CD14-positive monocyte (primary cell): ENCODE measurements around the gene ASTN2. TPM values are rescaled to one million over a fixed set of nuclear protein-coding genes. Genes with fewer than 3 reads are reported as not detected.

Experiments used
- DNase-seq, 3 donors: peaks; one replicate each; pipeline ENCODE4 v3.0.0-alpha.2; 2011 to 2022
- H2AFZ ChIP-seq: 2 replicates; pipeline ENCODE4 v1.6.0; 2012; ENCODE audit warnings: mild to moderate bottlenecking, low read depth, low read length, inconsistent platforms; ENCODE audit not compliant: insufficient read depth, poor library complexity, severe bottlenecking
- H3K27ac ChIP-seq, 2 donors: 1 replicate in 1 of 2; 2 replicates in 1 of 2; pipeline ENCODE4 v1.5.1; 2012 to 2013; ENCODE audit warnings: low read length in 2 of 2, control low read depth in 1 of 2, inconsistent platforms in 1 of 2, low read depth in 1 of 2, mild to moderate bottlenecking in 1 of 2
- H3K27me3 ChIP-seq, 2 donors: one replicate each; pipeline versions ENCODE4 v1.6.0 to v1.6.1; 2011 to 2013; ENCODE audit warnings: low read length in 2 of 2; ENCODE audit not compliant: control insufficient read depth in 2 of 2, insufficient read depth in 2 of 2
- H3K36me3 ChIP-seq, 2 donors: replicated peaks in 1 of 2; 1 replicate in 1 of 2; 2 replicates in 1 of 2; pipeline versions ENCODE4 v1.5.1 to v1.6.1; 2012 to 2013; ENCODE audit warnings: low read length in 2 of 2, control low read depth in 1 of 2, inconsistent platforms in 1 of 2, mild to moderate bottlenecking in 1 of 2; ENCODE audit not compliant: insufficient read depth in 2 of 2, control insufficient read depth in 1 of 2
- H3K4me1 ChIP-seq, 2 donors: 1 replicate in 1 of 2; 2 replicates in 1 of 2; pipeline versions ENCODE4 v1.5.1 to v1.6.1; 2012 to 2013; ENCODE audit warnings: low read length in 2 of 2, control low read depth in 1 of 2, inconsistent platforms in 1 of 2, mild to moderate bottlenecking in 1 of 2, moderate library complexity in 1 of 2; ENCODE audit not compliant: insufficient read depth in 2 of 2, control insufficient read depth in 1 of 2
- H3K4me2 ChIP-seq: replicated peaks from 2 replicates; pipeline ENCODE3; 2012; ENCODE audit warnings: low read length, moderate library complexity, mild to moderate bottlenecking; ENCODE audit not compliant: poor library complexity, severe bottlenecking; ENCODE audit errors: extremely low read depth
- H3K4me3 ChIP-seq, 3 experiments: fragments of 200-600 bp in 1 of 3; sonication (generic) in 1 of 3; replicated peaks in 1 of 3; 1 replicate in 2 of 3; 2 replicates in 1 of 3; pipeline ENCODE4 v1.5.1; 2011 to 2013; ENCODE audit warnings: low read length in 3 of 3, mild to moderate bottlenecking in 3 of 3, control low read depth in 2 of 3, low read depth in 2 of 3, inconsistent platforms in 1 of 3, moderate library complexity in 1 of 3
- H3K79me2 ChIP-seq: 2 replicates; pipeline ENCODE4 v1.6.0; 2012; ENCODE audit warnings: mild to moderate bottlenecking, control low read depth, inconsistent platforms, low read length, moderate library complexity; ENCODE audit not compliant: insufficient read depth
- H3K9ac ChIP-seq: 2 replicates; pipeline ENCODE4 v1.6.0; 2017; ENCODE audit warnings: low read length, mild to moderate bottlenecking; ENCODE audit not compliant: insufficient read depth, poor library complexity, severe bottlenecking
- H3K9me3 ChIP-seq, 2 donors: replicated peaks in 1 of 2; 1 replicate in 1 of 2; 2 replicates in 1 of 2; pipeline versions ENCODE4 v1.5.1 to v1.6.1; 2012 to 2013; ENCODE audit warnings: low read length in 2 of 2, control low read depth in 1 of 2; ENCODE audit not compliant: control insufficient read depth in 1 of 2, insufficient read depth in 1 of 2
- H4K20me1 ChIP-seq: 2 replicates; pipeline ENCODE4 v1.6.0; 2012; ENCODE audit warnings: mild to moderate bottlenecking, low read length, control low read depth, moderate library complexity; ENCODE audit not compliant: insufficient read depth
- H3K27ac Mint-ChIP-seq, 7 donors: one replicate each; pipeline ENCODE4 v1.8.0; 2020; ENCODE audit warnings: mild to moderate bottlenecking in 7 of 7, mixed read lengths in 7 of 7, moderate library complexity in 6 of 7, inconsistent platforms in 2 of 7
- H3K27me3 Mint-ChIP-seq, 3 donors: one replicate each; pipeline ENCODE4 v1.8.0; 2021 to 2022; ENCODE audit warnings: low read depth in 3 of 3, mild to moderate bottlenecking in 3 of 3, mixed read lengths in 3 of 3, moderate library complexity in 3 of 3, inconsistent platforms in 1 of 3
- H3K36me3 Mint-ChIP-seq, 2 donors: one replicate each; pipeline ENCODE4 v1.8.0; 2020; ENCODE audit warnings: mixed read lengths in 2 of 2, inconsistent platforms in 1 of 2, mild to moderate bottlenecking in 1 of 2
- H3K4me1 Mint-ChIP-seq: one replicate; pipeline ENCODE4 v1.8.0; 2020; ENCODE audit warnings: mild to moderate bottlenecking, mixed read lengths
- H3K4me3 Mint-ChIP-seq, 2 donors: one replicate each; pipeline ENCODE4 v1.8.0; 2020; ENCODE audit warnings: mild to moderate bottlenecking in 2 of 2, mixed read lengths in 2 of 2, moderate library complexity in 1 of 2
- H3K9me3 Mint-ChIP-seq, 7 donors: one replicate each; pipeline ENCODE4 v1.8.0; 2020 to 2022; ENCODE audit warnings: mixed read lengths in 7 of 7, mild to moderate bottlenecking in 6 of 7, moderate library complexity in 6 of 7, inconsistent platforms in 2 of 7
- WGBS: methylation state at CpG from one replicate; pipeline ENCODE4 v1.1.5; 2013; ENCODE audit warnings: missing lambda C conversion rate; ENCODE audit not compliant: insufficient coverage; 5-methylcytosine and 5-hydroxymethylcytosine counted together
- intact Hi-C, 2 donors: fragments of 100-400 bp; cut with micrococcal nuclease; formaldehyde crosslinking; loops; one replicate each; pipeline versions ENCODE4 v1.15.0 to v1.15.1; 2023
- polyA plus RNA-seq, 3 donors: library from polyadenylated mRNA; depleted of rRNA in 1 of 3; unstranded in 2 of 3; stranded (reverse) in 1 of 3; fragments of 300-500 nt in 2 of 3; fragments of >200 nt in 1 of 3; fragmentation: Illumina TruSeq in 2 of 3; gene quantifications; 1 replicate in 2 of 3; 2 replicates in 1 of 3; pipeline ENCODE4 v1.2.3, GENCODE V29; 2012 to 2021
- TF ChIP-seq, protein P1 (sequence below): fragments of 200-600 bp; IDR thresholded peaks from one replicate; pipeline ENCODE4 v1.8.0; 2022; ENCODE audit warnings: antibody characterized with exemption, mild to moderate bottlenecking

The ASTN2 gene
- polyA plus RNA-seq, 3 donors, result not detected

DNA sequence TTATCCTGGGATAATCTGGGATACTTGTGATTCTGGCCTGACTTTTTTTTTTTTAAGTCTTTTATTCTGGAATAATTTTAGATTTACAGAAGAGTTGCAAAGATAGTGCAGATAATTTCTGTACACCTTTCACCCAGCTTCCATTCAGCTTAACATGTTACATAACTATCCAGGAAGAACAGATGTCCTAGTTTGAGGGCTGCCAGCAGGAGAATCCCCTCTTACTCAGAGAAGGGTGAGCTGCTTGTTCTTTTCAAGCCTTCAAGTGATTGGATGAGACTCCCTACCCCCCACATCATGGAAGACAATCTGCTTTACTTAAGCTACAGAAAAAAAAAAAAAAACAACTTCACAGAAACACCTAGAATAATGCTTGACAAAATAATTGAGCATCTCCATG, 473.6 kb downstream of the ASTN2 start:
- Mint-ChIP-seq H3K9me3 (peaks cover 0 to 6% (median 0%) of the 10 kb centered on the region in 7 donors), H3K36me3 (no peaks in the 10 kb centered on the region), H3K27me3 (peaks cover 0 to 1% (median 1%) of the 10 kb centered on the region in 3 donors), H3K4me1 (peaks cover 37% of the 10 kb centered on the region), H3K27ac (no peak overlapping the region), H3K4me3 (no peak overlapping the region)
- H3K9ac ChIP-seq, result no peak overlapping the region
- no peak for DNase-seq
- H4K20me1 ChIP-seq, result no peaks in the 10 kb centered on the region
- no peaks in the 10 kb centered on the region for H3K79me2 ChIP-seq
- no peak overlapping the region for H3K27ac ChIP-seq
- intact Hi-C loops, result no loop called here
- H2AFZ ChIP-seq, result no peak overlapping the region
- TF ChIP-seq, protein P1, sequence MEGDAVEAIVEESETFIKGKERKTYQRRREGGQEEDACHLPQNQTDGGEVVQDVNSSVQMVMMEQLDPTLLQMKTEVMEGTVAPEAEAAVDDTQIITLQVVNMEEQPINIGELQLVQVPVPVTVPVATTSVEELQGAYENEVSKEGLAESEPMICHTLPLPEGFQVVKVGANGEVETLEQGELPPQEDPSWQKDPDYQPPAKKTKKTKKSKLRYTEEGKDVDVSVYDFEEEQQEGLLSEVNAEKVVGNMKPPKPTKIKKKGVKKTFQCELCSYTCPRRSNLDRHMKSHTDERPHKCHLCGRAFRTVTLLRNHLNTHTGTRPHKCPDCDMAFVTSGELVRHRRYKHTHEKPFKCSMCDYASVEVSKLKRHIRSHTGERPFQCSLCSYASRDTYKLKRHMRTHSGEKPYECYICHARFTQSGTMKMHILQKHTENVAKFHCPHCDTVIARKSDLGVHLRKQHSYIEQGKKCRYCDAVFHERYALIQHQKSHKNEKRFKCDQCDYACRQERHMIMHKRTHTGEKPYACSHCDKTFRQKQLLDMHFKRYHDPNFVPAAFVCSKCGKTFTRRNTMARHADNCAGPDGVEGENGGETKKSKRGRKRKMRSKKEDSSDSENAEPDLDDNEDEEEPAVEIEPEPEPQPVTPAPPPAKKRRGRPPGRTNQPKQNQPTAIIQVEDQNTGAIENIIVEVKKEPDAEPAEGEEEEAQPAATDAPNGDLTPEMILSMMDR, result no peak
- H3K4me3 ChIP-seq, result no peak overlapping the region
- no peaks in the 10 kb centered on the region for H3K27me3 ChIP-seq
- no peaks in the 10 kb centered on the region for H3K9me3 ChIP-seq
- no peak overlapping the region for H3K4me2 ChIP-seq
- H3K4me1 ChIP-seq, result peaks cover 20 to 34% of the 10 kb centered on the region in 2 donors
- H3K36me3 ChIP-seq, result no peaks in the 10 kb centered on the region

DNA sequence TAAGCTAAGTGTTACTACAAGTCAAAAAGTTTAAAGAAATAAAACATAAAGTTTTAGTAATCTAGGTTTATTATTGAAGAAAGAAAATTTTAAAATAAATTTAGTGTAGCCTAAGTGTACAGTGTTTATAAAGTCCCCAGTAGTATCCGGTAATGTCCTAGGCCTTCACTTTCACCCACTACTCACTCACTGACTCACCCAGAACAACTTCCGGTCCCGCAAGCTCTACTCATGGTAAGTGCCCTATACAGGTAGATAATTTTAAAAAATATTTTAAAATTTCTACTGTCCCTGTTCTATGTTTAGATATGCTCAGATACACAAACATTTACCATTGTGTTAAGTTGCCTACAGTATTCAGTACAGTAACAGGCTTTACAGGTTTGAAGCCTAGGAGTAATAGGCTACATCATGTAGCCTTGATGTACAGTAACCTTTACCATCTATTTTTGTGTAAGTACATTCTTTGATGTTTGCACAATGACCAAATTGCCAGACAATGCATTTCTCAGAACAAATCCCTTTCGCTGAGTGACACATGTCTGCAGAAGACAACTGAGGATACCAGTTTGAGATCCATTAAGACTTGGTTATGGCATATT, 474.1 kb downstream of the ASTN2 start:
- no peaks in the 10 kb centered on the region for H3K27me3 ChIP-seq
- intact Hi-C loops, result no loop called here
- no peak overlapping the region for H3K9ac ChIP-seq
- peaks cover 20 to 31% of the 10 kb centered on the region in 2 donors for H3K4me1 ChIP-seq
- no peak for DNase-seq
- no CpG with 5 or more reads among the region's 4 CpGs for WGBS
- H2AFZ ChIP-seq, result no peak overlapping the region
- peaks cover 0 to 4% (median 0%) of the 10 kb centered on the region in 7 donors for H3K9me3 Mint-ChIP-seq
- H3K27me3 Mint-ChIP-seq, result peaks cover 0 to 1% (median 1%) of the 10 kb centered on the region in 3 donors
- H3K4me3 Mint-ChIP-seq, result no peak overlapping the region
- H3K4me2 ChIP-seq, result no peak overlapping the region
- no peaks in the 10 kb centered on the region for H4K20me1 ChIP-seq
- H3K9me3 ChIP-seq, result no peaks in the 10 kb centered on the region
- H3K4me1 Mint-ChIP-seq, result peaks cover 32% of the 10 kb centered on the region
- no peaks in the 10 kb centered on the region for H3K36me3 Mint-ChIP-seq
- no peak overlapping the region for H3K27ac ChIP-seq
- H3K4me3 ChIP-seq, result no peak overlapping the region
- no peak overlapping the region for H3K27ac Mint-ChIP-seq
- H3K36me3 ChIP-seq, result no peaks in the 10 kb centered on the region
- no peaks in the 10 kb centered on the region for H3K79me2 ChIP-seq
- TF ChIP-seq, protein P1, result no peak
